Esophagus squamous epithelium (tissue), 4 donors: ENCODE results near the gene TRIP10.

Source experiments
- POLR2A ChIP-seq, 4 donors: fragments of 450-650 bp; IDR thresholded peaks; one replicate each; pipeline ENCODE4 v1.6.1; 2017; ENCODE audit warnings: antibody characterized with exemption in 4 of 4, mild to moderate bottlenecking in 4 of 4, moderate library complexity in 3 of 4
- TF ChIP-seq, protein P1 (sequence below), 6 experiments: fragments of 450-650 bp in 4 of 6; fragments of 200-600 bp in 2 of 6; sonication (generic) in 2 of 6; IDR thresholded peaks; one replicate each; pipeline ENCODE4 v1.5.1; 2016 to 2019; ENCODE audit warnings: antibody characterized with exemption in 6 of 6, mild to moderate bottlenecking in 4 of 6, moderate library complexity in 4 of 6

DNA sequence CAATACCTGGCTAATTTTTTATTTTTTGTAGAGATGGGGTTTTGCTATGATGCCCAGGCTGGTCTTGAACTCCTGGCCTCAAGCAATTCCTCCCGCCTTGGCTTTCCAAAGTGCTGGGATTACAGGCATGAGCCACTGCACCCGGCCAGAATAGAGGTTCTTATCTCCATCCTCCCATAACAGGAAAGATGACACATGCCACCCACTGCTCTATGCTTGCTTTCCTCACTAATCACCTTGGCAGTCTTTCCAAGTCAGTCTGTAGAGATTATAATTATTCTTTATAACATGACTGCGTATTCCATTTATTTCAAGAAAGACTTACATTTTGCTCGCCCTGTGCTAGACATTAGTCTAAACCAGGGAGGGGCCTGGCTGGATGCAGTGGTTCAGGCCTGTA, 39.7 kb downstream of the TRIP10 start:
- TF ChIP-seq POLR2A (IDR thresholded peaks at IDR 0.05), result no peak
- TF ChIP-seq, protein P1, sequence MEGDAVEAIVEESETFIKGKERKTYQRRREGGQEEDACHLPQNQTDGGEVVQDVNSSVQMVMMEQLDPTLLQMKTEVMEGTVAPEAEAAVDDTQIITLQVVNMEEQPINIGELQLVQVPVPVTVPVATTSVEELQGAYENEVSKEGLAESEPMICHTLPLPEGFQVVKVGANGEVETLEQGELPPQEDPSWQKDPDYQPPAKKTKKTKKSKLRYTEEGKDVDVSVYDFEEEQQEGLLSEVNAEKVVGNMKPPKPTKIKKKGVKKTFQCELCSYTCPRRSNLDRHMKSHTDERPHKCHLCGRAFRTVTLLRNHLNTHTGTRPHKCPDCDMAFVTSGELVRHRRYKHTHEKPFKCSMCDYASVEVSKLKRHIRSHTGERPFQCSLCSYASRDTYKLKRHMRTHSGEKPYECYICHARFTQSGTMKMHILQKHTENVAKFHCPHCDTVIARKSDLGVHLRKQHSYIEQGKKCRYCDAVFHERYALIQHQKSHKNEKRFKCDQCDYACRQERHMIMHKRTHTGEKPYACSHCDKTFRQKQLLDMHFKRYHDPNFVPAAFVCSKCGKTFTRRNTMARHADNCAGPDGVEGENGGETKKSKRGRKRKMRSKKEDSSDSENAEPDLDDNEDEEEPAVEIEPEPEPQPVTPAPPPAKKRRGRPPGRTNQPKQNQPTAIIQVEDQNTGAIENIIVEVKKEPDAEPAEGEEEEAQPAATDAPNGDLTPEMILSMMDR (IDR thresholded peaks at IDR 0.05), result no peak
